GM12891 (cell line): Measurements from ENCODE around the gene RNF208.

Source experiments
- PAX5 ChIP-seq: IDR thresholded peaks from 2 replicates; pipeline ENCODE4 v1.6.1; 2011; ENCODE audit warnings: low read length, moderate library complexity, mild to moderate bottlenecking; ENCODE audit not compliant: insufficient read depth, severe bottlenecking
- POLR2A ChIP-seq: IDR thresholded peaks from 2 replicates; pipeline ENCODE4 v1.6.1; 2011; ENCODE audit warnings: low read depth, low read length, control low read depth
- POLR2AphosphoS5 ChIP-seq: IDR thresholded peaks from 2 replicates; pipeline ENCODE4 v1.6.1; 2011; ENCODE audit warnings: low read depth, low read length, control low read depth
- POU2F2 ChIP-seq: IDR thresholded peaks from 2 replicates; pipeline ENCODE4 v1.6.1; 2011; ENCODE audit warnings: low read depth, mild to moderate bottlenecking, control low read depth, low read length, moderate library complexity
- SPI1 ChIP-seq: IDR thresholded peaks from 2 replicates; pipeline ENCODE4 v1.6.1; 2011; ENCODE audit warnings: low read depth, low read length, control low read depth

DNA sequence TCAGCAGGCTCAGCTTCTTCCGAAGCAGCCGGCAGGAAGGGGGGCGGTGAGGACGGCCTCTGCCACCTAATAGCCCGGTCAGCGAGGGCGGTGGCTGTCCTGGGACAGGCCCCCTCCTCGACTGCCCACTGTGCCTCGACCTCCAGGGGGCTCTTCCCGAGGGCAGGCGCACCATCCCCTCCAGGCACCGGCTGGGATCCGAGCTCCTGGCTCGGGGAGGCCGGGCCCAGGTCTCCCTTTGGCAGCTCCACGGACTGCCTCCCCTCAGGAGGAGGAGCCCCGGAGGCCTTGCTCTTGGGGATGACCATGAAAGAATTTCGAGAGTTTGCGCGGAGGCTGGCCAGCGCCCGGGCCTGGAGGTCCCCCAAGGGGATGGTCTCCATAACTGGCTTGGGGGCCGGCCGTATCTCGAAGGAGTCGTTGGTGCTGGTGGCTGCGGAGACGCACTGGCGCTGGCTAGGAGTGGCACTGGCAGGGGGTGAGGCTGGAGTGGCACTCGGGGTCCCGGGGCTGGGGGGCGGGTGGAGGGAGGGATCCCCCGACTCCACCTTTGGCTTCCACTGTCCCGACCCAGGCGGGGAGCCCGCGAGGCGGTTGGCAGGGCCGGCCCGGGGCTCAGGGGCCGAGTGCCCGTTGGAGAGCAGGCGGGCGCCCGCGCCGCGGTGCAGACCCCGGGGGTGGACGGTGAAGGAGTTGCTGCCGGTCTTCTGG lies 22.5 kb downstream of the RNF208 start:
- TF ChIP-seq POLR2A = no peak
- TF ChIP-seq POU2F2 = no peak
- TF ChIP-seq SPI1 = no peak
- no peak for TF ChIP-seq PAX5
- TF ChIP-seq POLR2AphosphoS5 = no peak
